Hematopoietic multipotent progenitor cell treated with erythropoietin and hydrocortisone succinate and interleukin-3 and kit ligand, for 15 days (in vitro differentiated cells): Measurements from ENCODE around the gene ZNF174.

ENCODE experiments used
- DNase-seq: peaks from one replicate; pipeline ENCODE4 v3.0.0-alpha.2; 2015; ENCODE audit warnings: low spot score

ZNF174 gene

DNA sequence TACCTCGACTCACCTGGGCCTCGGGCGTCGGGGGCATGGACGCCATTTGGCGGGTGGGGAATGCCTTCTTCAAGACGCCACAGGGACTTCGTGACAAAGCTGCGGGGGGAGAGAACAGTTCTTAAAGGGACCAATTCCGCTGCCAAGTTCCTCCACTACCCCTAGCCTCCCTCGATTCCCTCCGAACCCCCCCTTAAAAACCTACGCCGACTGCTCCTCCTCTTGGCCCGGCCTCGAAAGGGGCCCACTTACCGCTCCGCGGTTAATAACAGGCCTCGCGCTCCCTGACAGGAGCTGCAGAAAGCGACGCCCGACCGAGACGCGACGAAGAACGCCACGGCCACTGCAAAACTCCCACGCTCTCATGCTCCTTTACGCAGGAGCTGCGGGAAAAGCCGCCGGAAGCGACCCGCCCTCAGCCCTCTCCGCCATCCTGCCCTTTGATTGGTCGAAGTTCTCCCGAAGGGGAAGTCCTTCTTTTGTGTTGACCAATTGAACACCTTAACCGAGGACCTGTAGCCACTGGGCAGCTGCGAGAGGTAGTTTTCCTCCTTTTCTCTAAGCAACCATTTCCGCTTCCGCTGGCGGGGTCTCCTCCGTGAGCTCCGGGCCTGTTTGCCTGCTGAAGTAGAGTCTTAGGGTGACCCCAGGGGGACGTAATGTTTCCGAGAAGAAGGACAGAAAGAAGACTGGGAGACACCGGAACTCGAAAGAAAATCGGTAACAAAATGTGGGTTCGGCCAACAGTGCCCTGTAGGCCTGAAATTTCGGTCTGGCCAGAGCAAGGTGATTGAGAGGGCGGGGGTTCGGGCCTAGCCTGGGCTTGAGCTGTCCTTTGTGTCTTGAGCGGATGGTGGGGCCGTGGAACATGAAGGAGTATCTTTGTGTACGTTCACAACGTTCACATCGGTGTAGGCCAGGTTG lies 42.4 kb downstream of the ZNF174 start, which contains the start of the genes NAA60 and ZNF597:
NAA60 (plus strand) TSS at position 573 of the 924 bp plus-strand sequence. CDS start 32,548 bp downstream, outside the sequence.
ZNF597 (minus strand) TSS at position 397 of the 924 bp plus-strand sequence; CDS start at position 46, 351 bp downstream.
- peak; percentile 88 for DNase-seq

DNA sequence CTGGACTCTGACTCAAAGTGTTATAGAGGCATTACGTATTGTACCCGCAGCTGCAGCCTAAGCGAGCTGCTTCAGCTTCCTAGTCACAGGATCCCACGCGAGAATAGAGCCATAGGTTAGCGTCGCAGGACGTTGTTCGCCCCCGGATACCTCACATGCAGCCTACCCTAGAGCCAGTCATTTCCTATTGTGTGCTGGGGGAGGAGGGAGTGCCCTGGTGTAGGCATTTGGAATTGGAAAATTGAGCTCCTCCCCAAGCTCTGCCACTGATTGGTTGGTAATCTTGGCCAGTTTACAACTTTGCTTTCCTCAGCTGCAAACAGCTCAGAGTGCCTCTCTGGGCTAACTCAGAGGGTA lies 43.0 kb downstream of the ZNF174 start:
- peak; percentile 18 for DNase-seq

DNA sequence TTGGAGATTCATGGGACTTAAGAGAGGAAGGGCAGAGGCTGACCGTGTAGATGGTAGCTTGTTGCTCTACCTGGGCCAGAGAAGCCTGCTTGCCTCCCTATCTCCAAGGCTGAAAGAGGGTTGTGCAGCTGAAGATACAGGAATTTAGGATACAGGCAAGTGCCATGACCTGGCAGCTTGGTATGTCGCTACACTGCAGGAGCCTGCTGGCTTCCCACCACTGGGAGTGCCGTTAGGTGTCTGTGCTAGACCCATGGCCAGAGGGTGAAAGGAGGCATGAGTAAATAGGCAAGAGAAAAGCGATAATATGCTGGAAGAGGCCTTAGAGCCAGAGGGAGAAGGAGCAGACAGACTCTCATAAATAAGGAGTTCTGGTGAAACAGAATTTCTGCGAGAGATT lies 53.1 kb downstream of the ZNF174 start:
- no peak for DNase-seq

DNA sequence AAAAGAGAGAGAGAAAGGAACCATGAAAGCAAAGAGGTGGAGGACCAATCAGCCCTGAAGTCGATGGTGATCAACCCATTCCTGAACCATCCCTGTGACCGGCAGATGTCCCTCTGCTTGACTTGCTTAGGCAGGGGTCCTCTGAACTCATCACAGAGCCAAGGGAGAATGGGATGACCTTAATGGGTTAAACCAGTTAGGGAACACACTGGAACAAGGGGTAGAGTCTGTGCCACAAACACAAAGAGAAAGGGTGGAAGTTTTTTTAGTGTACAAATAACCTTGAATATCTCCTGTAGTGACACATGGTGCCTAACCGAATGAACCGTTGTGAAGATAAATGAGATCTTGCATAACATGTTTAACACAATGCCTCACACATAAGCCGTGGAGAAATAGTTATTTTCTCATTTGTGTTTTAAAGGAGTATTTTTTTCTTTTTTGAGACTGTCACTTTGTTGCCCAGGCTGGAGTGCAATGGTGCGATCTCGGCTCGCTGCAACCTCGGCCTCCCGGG lies 53.7 kb downstream of the ZNF174 start:
- DNase-seq, result no peak

DNA sequence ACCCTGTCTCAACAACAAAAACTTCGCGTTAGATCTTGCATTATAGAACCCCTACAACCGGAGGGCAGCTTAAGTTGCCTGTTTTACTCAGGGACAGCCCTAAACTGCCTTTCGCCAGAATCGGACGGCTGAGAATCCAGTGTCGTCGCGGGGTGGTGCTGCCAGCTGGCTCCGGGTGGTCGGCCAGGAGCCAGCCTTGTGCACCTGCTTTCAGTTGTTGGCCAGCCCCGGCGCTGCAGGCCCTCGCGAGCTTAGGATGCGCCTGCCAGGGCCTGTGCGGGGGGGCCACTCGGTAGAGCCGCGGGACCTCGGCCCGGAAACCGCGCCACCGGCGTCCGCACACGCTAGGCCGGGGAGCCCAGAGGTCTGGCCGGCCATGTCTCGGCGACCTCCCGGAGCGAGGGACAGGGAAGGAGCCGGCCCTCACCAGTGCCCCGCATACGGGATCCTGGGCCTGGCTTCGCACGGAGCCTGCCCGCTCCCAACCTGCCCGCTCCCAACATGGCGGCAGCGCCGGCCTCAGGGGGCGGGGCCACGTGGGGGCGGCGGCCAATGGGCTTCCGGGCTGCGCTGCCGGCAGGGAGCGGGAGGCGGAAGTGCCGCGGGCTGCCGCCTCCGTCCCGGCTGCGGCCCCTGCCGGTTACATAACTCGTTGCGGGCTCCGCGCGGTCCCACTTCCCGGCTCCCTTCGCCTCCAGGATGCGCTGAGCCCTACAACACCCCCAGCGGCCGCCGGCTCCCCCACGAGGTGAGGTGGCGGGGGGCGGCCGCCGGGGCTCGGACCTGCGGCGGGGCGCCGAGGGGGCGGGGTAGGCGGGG lies 56.6 kb downstream of the ZNF174 start:
- DNase-seq, result peak; percentile 93

DNA sequence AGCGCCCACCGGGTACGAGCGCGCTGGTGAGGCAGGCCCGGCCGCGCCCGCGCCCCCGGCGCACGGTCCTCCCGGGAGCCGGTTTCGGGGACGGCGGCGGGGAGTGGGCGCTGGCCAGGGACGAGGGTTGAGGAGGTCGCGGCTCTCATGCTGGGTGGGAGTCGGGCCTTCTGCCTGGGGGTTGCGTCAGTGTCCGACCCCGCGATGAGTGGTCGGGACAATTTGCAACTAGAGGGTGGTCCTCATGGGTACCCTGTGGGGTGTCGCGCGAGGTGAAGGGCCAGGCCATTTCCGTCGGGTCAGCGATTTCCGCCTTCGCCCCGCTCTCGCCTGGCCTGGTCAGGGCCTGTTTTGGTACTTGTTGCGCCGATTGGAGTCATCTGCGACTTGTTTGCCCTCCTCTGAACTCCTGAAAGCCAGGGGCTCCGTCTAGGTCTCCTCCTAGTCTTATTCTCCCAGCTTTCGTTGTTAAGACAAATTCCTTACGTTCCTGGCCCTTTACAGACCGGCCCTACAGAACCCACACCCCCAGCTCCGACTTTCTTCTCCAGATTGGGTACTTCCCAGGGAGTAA lies 57.4 kb downstream of the ZNF174 start:
- peak; percentile 9 for DNase-seq

DNA sequence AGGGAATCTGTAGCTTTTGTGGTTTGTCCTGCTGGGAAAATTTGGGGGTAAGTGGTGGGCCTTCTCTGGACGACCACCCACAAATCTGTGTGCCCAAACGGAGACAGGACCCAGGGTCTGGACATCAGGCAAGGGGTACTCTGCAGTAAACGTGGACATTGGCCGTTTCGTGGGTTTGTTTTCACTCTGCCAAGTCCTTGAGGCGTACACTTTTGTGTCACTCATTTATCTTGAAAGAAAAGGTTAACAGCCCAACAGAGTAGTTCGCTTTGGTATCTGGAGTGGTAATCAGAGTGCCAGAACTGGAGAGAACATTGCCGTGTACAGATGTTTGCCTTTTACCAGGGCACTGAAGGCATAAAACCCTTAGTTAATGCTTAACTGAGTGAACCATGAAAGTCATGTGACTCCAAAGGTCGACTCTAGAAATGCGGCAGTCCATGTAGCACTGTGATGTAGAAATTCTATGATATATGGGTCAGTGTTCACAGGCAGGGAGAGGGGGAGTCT lies 57.9 kb downstream of the ZNF174 start:
- DNase-seq, result peak; percentile 41
